ENCODE data around the gene ARHGAP26. TPM values are rescaled to one million over a fixed set of nuclear protein-coding genes. Genes with fewer than 3 reads are reported as not detected.

Gene ARHGAP26
- total RNA-seq, 1 experiment from 2014 or later, result 54.3 TPM

GRCh38 chr5:142935014-142935413, 164.8 kb downstream of the ARHGAP26 start:
- TF ChIP-seq CTCF (IDR thresholded peaks at IDR 0.05; ENCODE audit: unreplicated experiment), result no peak
- no TSS peak for BruUV-seq (replicated peaks)
- intact Hi-C loops (cut with micrococcal nuclease), result no loop called here
- no peaks in the 10 kb centered on the region for H3K9me3 Mint-ChIP-seq (ENCODE audit: unreplicated experiment)
- no peak overlapping the region for H3K4me3 Mint-ChIP-seq (ENCODE audit: unreplicated experiment)
- no peak overlapping the region for H3K27ac Mint-ChIP-seq (ENCODE audit: low read depth, unreplicated experiment)
- ChIA-PET POLR2A (interaction anchor here (0.5 to 0.8 kb wide), 4 partner anchors 9 to 975 kb away, joined by 3 read pairs; no protein-coding TSS in a partner anchor), CTCF (interaction anchor here (0.5 to 3.0 kb wide), 8 partner anchors 10 to 410 kb away, joined by 3 to 12 read pairs (median 4); no protein-coding TSS in a partner anchor)
- DNase-seq (ENCODE audit: unreplicated experiment), result no peak
- peaks cover 17% of the 10 kb centered on the region for H3K36me3 Mint-ChIP-seq (ENCODE audit: insufficient read depth, unreplicated experiment)
- H3K27me3 Mint-ChIP-seq (ENCODE audit: insufficient read depth, unreplicated experiment), result no peaks in the 10 kb centered on the region
- no peaks in the 10 kb centered on the region for H3K4me1 Mint-ChIP-seq (ENCODE audit: insufficient read depth, unreplicated experiment)

GRCh38 chr5:142937374-142937773, 167.2 kb downstream of the ARHGAP26 start:
- TF ChIP-seq CTCF (IDR thresholded peaks at IDR 0.05; ENCODE audit: unreplicated experiment), result no peak
- POLR2A ChIA-PET, result interaction anchor here (0.8 kb wide), 1 partner anchor 47 kb away, joined by 3 read pairs; no protein-coding TSS in a partner anchor
- Mint-ChIP-seq H3K4me3 (ENCODE audit: unreplicated experiment) (no peak overlapping the region), H3K36me3 (ENCODE audit: insufficient read depth, unreplicated experiment) (peaks cover 17% of the 10 kb centered on the region), H3K9me3 (ENCODE audit: unreplicated experiment) (no peaks in the 10 kb centered on the region), H3K4me1 (ENCODE audit: insufficient read depth, unreplicated experiment) (no peaks in the 10 kb centered on the region), H3K27ac (ENCODE audit: low read depth, unreplicated experiment) (no peak overlapping the region), H3K27me3 (ENCODE audit: insufficient read depth, unreplicated experiment) (no peaks in the 10 kb centered on the region)
- BruUV-seq (replicated peaks), result no TSS peak
- no peak for DNase-seq (ENCODE audit: unreplicated experiment)
- CTCF ChIA-PET, result interaction anchor here (0.6 to 3.9 kb wide), 3 partner anchors 15 to 417 kb away, joined by 3 to 16 read pairs (median 4); no protein-coding TSS in a partner anchor
- intact Hi-C loops (cut with micrococcal nuclease), result no loop called here

- Mint-ChIP-seq H3K4me1 (ENCODE audit: insufficient read depth, unreplicated experiment) (no peaks in the 10 kb centered on the region), H3K27me3 (ENCODE audit: insufficient read depth, unreplicated experiment) (no peaks in the 10 kb centered on the region), H3K4me3 (ENCODE audit: unreplicated experiment) (no peak overlapping the region), H3K36me3 (ENCODE audit: insufficient read depth, unreplicated experiment) (peaks cover 15% of the 10 kb centered on the region), H3K27ac (ENCODE audit: low read depth, unreplicated experiment) (no peak overlapping the region), H3K9me3 (ENCODE audit: unreplicated experiment) (no peaks in the 10 kb centered on the region)
- no peak for DNase-seq (ENCODE audit: unreplicated experiment)
- intact Hi-C loops (cut with micrococcal nuclease), result no loop called here
- no TSS peak for BruUV-seq (replicated peaks)
- no peak for TF ChIP-seq CTCF (IDR thresholded peaks at IDR 0.05; ENCODE audit: unreplicated experiment)
- ChIA-PET POLR2A (interaction anchor here (1.3 to 4.1 kb wide), 2 partner anchors 19 to 22 kb away, joined by 3 to 17 read pairs; no protein-coding TSS in a partner anchor), CTCF (interaction anchor here (0.6 to 3.9 kb wide), 6 partner anchors 16 to 168 kb away, joined by 3 to 16 read pairs (median 4); no protein-coding TSS in a partner anchor)
Observed at GRCh38 chr5:142938266-142938880, 168.2 kb downstream of the ARHGAP26 start.

GRCh38 chr5:142939006-142939405, 168.8 kb downstream of the ARHGAP26 start:
- DNase-seq (ENCODE audit: unreplicated experiment), result peak; percentile 22
- no peak for TF ChIP-seq CTCF (IDR thresholded peaks at IDR 0.05; ENCODE audit: unreplicated experiment)
- Mint-ChIP-seq H3K27me3 (ENCODE audit: insufficient read depth, unreplicated experiment) (no peaks in the 10 kb centered on the region), H3K4me3 (ENCODE audit: unreplicated experiment) (no peak overlapping the region), H3K27ac (ENCODE audit: low read depth, unreplicated experiment) (no peak overlapping the region), H3K4me1 (ENCODE audit: insufficient read depth, unreplicated experiment) (no peaks in the 10 kb centered on the region), H3K9me3 (ENCODE audit: unreplicated experiment) (no peaks in the 10 kb centered on the region), H3K36me3 (ENCODE audit: insufficient read depth, unreplicated experiment) (peaks cover 9% of the 10 kb centered on the region)
- intact Hi-C loops (cut with micrococcal nuclease), result no loop called here
- CTCF ChIA-PET, result interaction anchor here (0.6 to 3.9 kb wide), 8 partner anchors 10 to 465 kb away, joined by 3 to 16 read pairs (median 4); partner anchors contain the start of gene NR3C1
- POLR2A ChIA-PET, result interaction anchor here (1.2 to 4.1 kb wide), 3 partner anchors 11 to 21 kb away, joined by 3 to 17 read pairs (median 4); no protein-coding TSS in a partner anchor
- BruUV-seq (replicated peaks), result no TSS peak

Measured in MCF 10A (cell line).